ENCODE measurements around the gene MRPS27. TPM values are rescaled to one million over a fixed set of nuclear protein-coding genes. Genes with fewer than 3 reads are reported as not detected.
"Not testable (repeated sequence)": the region's sequence is repeated elsewhere in the genome, so short reads cannot be mapped to it uniquely, and the experiment has no call there.

The MRPS27 gene
- total RNA-seq, 4 donors from 2014 or later = 14.3 to 34.7 (median 27.9) TPM

DNA sequence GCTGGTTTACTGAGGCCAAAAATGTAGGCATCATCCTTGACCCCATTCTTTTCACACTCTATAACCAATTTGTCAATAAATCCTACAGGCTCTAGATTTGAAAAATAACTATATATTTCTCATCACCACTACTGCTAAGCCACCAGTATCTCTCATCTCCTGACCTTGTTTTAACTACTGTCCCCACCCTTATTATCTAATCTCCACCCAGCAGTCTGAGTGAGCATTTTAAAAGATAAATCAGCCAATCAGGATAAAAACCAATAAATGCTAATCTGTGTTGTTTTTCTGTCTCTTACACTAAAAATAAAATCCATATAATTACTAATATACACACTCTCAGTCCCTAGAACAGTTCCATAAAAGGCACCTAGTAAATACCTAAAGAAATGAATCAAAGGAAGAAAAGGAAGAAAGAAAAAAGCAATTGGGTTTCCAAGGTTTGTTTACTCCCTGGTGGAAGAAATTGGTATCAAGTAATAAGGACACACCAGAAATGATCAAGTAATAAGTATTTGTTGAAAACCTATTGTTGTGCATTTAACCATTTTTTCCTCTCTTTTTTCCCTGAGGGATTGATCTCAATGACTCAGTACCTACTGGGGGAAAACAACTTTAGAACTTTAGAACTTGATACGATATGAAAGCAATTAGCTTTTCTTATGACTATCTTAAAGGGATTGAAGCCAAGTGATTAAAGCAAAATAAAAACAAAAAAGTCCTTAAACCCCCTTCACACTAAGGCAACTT is 19.3 kb downstream of the MRPS27 start:
- Histone ChIP-seq H3K27ac (no peak overlapping the region), H3K4me3 (no peak overlapping the region), H3K9me3 (no peaks in the 10 kb centered on the region), H3K36me3 (peaks cover 0 to 4% (median 0%) of the 10 kb centered on the region in 4 donors), H3K27me3 (no peaks in the 10 kb centered on the region), H3K4me1 (peaks cover 0 to 10% (median 0%) of the 10 kb centered on the region in 4 donors)
- in situ Hi-C loops (cut with MboI; ENCODE audit: low pct_ligation_motif_present in 1 of 4, low pct_unique_long_range_greater_than_20kb in 1 of 4, low sequenced_read_pairs in 3 of 4) = loop anchor here in 3 of 4 donors (10.0 to 25.0 kb wide), 3 partner anchors 156 to 516 kb away; no protein-coding TSS in a partner anchor
- intact Hi-C loops (cut with DNase I; ENCODE audit: low total_unique reads) = loop anchor here (5.0 kb wide), 1 partner anchor 158 kb away; no protein-coding TSS in a partner anchor
- DNase-seq = no peak
- no peak for TF ChIP-seq POLR2AphosphoS5 (IDR thresholded peaks at IDR 0.05)
- no peak for TF ChIP-seq CTCF (IDR thresholded peaks at IDR 0.05)
- TF ChIP-seq POLR2A (IDR thresholded peaks at IDR 0.05) = no peak
- TF ChIP-seq EP300 (IDR thresholded peaks at IDR 0.05; ENCODE audit: low read depth) = no peak
- 60 to 78% methylated on average over 1 of the region's 1 CpG for WGBS, 2 donors (ENCODE audit: low coverage in 1 of 2)

DNA sequence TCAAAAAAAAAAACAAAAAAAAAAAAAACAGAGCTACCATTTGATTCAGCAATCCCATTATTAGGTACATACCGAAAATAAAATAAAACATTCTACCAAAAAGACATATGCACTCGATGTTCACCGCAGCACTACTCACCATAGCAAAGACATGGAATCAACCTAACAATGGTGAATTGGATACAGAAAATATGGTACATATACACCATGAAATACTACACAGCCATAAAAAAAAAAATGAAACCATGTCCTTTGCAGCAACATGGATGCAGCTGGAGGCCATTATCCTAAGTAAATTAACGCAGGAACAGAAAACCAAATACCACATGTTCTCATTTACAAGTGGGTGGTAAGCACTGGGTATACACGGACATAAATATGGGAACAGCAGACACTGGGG is 21.3 kb downstream of the MRPS27 start:
- no peak for DNase-seq

DNA sequence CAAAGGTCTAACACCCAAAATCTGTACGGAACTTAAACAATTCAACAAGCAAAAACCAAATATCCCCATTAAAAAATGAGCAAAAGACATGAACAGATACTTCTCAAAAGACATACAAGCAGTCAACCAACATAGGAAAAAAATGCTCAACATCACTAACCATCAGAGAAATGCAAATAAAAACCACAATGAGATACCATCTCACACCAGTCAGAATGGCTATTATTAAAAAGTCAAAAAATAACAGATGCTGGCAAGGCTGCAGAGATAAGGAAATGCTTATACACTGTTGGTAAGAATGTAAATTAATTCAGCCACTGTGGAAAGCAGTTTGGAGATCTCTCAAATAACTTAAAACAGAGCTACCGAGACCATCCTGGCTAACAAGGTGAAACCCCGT is 21.9 kb downstream of the MRPS27 start:
- intact Hi-C loops (cut with DNase I; ENCODE audit: low total_unique reads); H3K27ac ChIP-seq; H3K36me3 ChIP-seq; H3K9me3 ChIP-seq; H3K4me3 ChIP-seq; in situ Hi-C loops (cut with MboI; ENCODE audit: low pct_ligation_motif_present in 1 of 4, low pct_unique_long_range_greater_than_20kb in 1 of 4, low sequenced_read_pairs in 3 of 4); H3K27me3 ChIP-seq; DNase-seq: not testable (repeated sequence)
- peaks cover 0 to 10% (median 0%) of the 10 kb centered on the region in 4 donors for H3K4me1 ChIP-seq
- WGBS, 2 donors (ENCODE audit: low coverage in 1 of 2) = 84 to 85% methylated on average over 3 of the region's 3 CpGs

More for the DNA sequence above, 21.3 kb downstream of the MRPS27 start:
- no peak overlapping the region for H3K27ac ChIP-seq
- no peak overlapping the region for H3K4me3 ChIP-seq
- intact Hi-C loops (cut with DNase I; ENCODE audit: low total_unique reads) (no loop called here), in situ Hi-C loops (cut with MboI; ENCODE audit: low pct_ligation_motif_present in 1 of 4, low pct_unique_long_range_greater_than_20kb in 1 of 4, low sequenced_read_pairs in 3 of 4) (no loop called here)
- H3K36me3 ChIP-seq = peaks cover 0 to 4% (median 0%) of the 10 kb centered on the region in 4 donors
- H3K9me3 ChIP-seq = no peaks in the 10 kb centered on the region
- H3K27me3 ChIP-seq = no peaks in the 10 kb centered on the region
- TF ChIP-seq POLR2AphosphoS5 (IDR thresholded peaks at IDR 0.05) (no peak), EP300 (IDR thresholded peaks at IDR 0.05; ENCODE audit: low read depth) (no peak), POLR2A (IDR thresholded peaks at IDR 0.05) (no peak), CTCF (IDR thresholded peaks at IDR 0.05) (no peak)
- 83 to 89% methylated on average over 5 of the region's 5 CpGs for WGBS, 2 donors (ENCODE audit: low coverage in 1 of 2)
- peaks cover 0 to 6% (median 0%) of the 10 kb centered on the region in 4 donors for H3K4me1 ChIP-seq

- H3K9me3 ChIP-seq = no peaks in the 10 kb centered on the region
- 85 to 100% methylated on average over 2 of the region's 2 CpGs for WGBS, 2 donors (ENCODE audit: low coverage in 1 of 2)
- TF ChIP-seq POLR2A (IDR thresholded peaks at IDR 0.05) = no peak
- TF ChIP-seq EP300 (IDR thresholded peaks at IDR 0.05; ENCODE audit: low read depth) = no peak
- TF ChIP-seq CTCF (IDR thresholded peaks at IDR 0.05) = no peak
- no peak for TF ChIP-seq POLR2AphosphoS5 (IDR thresholded peaks at IDR 0.05)
- no peak overlapping the region for H3K27ac ChIP-seq
- DNase-seq = no peak
- peaks cover 0 to 10% (median 0%) of the 10 kb centered on the region in 4 donors for H3K4me1 ChIP-seq
- peaks cover 0 to 4% (median 0%) of the 10 kb centered on the region in 4 donors for H3K36me3 ChIP-seq
- intact Hi-C loops (cut with DNase I; ENCODE audit: low total_unique reads) (no loop called here), in situ Hi-C loops (cut with MboI; ENCODE audit: low pct_ligation_motif_present in 1 of 4, low pct_unique_long_range_greater_than_20kb in 1 of 4, low sequenced_read_pairs in 3 of 4) (no loop called here)
- no peak overlapping the region for H3K4me3 ChIP-seq
- H3K27me3 ChIP-seq = no peaks in the 10 kb centered on the region
These were observed 23.8 kb downstream of the MRPS27 start for GRCh38 chr5:72296256-72296655.

Measured in transverse colon (tissue), 4 donors.